ENCODE data around the gene TEPSIN. TPM values are rescaled to one million over a fixed set of nuclear protein-coding genes. Genes with fewer than 3 reads are reported as not detected.

The TEPSIN gene
- polyA plus RNA-seq, 1 donor from 2014 or later = 50.0 TPM

GRCh38 chr17:81246679-81247338, 8.0 kb upstream of the TEPSIN start:
- Histone ChIP-seq H2AFZ (ENCODE audit: low read depth, low read length) (no peak overlapping the region), H3K36me3 (ENCODE audit: insufficient read depth, low read length) (no peaks in the 10 kb centered on the region), H3K79me2 (replicated peaks; ENCODE audit: insufficient read depth, low read length) (no peaks in the 10 kb centered on the region), H3K27ac (ENCODE audit: low read length) (no peak overlapping the region), H3F3A (ENCODE audit: insufficient read depth, low read length, poor library complexity, severe bottlenecking) (no peaks in the 10 kb centered on the region), H3K9me3 (ENCODE audit: low read length) (no peaks in the 10 kb centered on the region), H3K4me3 (ENCODE audit: low read length) (no peak overlapping the region), H3K9me2 (ENCODE audit: insufficient read depth, low read length) (no peaks in the 10 kb centered on the region), H3K27me3 (ENCODE audit: insufficient read depth, low read depth, low read length) (no peaks in the 10 kb centered on the region), H3K4me2 (ENCODE audit: low read length) (no peak overlapping the region), H4K20me1 (ENCODE audit: insufficient read depth) (no peaks in the 10 kb centered on the region), H3K9ac (ENCODE audit: low read length) (no peak overlapping the region)
- no peak for TF ChIP-seq RAD21 (conservative IDR thresholded peaks at IDR 0.05)
- no peak for TF ChIP-seq REST (IDR thresholded peaks at IDR 0.05; ENCODE audit: borderline replicate concordance)
- no peak for TF ChIP-seq POLR2AphosphoS5 (IDR thresholded peaks at IDR 0.05)
- no peak for TF ChIP-seq EZH2 (IDR thresholded peaks at IDR 0.05; ENCODE audit: borderline replicate concordance, insufficient read depth, low read length, poor library complexity, severe bottlenecking)
- TF ChIP-seq EP300 (conservative IDR thresholded peaks at IDR 0.05; ENCODE audit: poor library complexity, severe bottlenecking) = no peak
- no peak for TF ChIP-seq CTCF (IDR thresholded peaks at IDR 0.05; ENCODE audit: poor library complexity, severe bottlenecking)
- TF ChIP-seq MXI1 (conservative IDR thresholded peaks at IDR 0.05; ENCODE audit: poor library complexity, severe bottlenecking) = no peak
- TF ChIP-seq TAF1 (IDR thresholded peaks at IDR 0.05; ENCODE audit: low read depth) = no peak
- TF ChIP-seq SMC3 (conservative IDR thresholded peaks at IDR 0.05; ENCODE audit: poor library complexity) = no peak

GRCh38 chr17:81246343-81246670, 7.5 kb upstream of the TEPSIN start:
- H3K79me2 ChIP-seq (replicated peaks; ENCODE audit: insufficient read depth, low read length) = no peaks in the 10 kb centered on the region
- no peak overlapping the region for H3K27ac ChIP-seq (ENCODE audit: low read length)
- H2AFZ ChIP-seq (ENCODE audit: low read depth, low read length) = no peak overlapping the region
- no peaks in the 10 kb centered on the region for H3K27me3 ChIP-seq (ENCODE audit: insufficient read depth, low read depth, low read length)
- H3K9ac ChIP-seq (ENCODE audit: low read length) = no peak overlapping the region
- TF ChIP-seq CTCF (IDR thresholded peaks at IDR 0.05; ENCODE audit: poor library complexity, severe bottlenecking) (no peak), SMC3 (conservative IDR thresholded peaks at IDR 0.05; ENCODE audit: poor library complexity) (no peak), TAF1 (IDR thresholded peaks at IDR 0.05; ENCODE audit: low read depth) (no peak), EZH2 (IDR thresholded peaks at IDR 0.05; ENCODE audit: borderline replicate concordance, insufficient read depth, low read length, poor library complexity, severe bottlenecking) (no peak), MXI1 (conservative IDR thresholded peaks at IDR 0.05; ENCODE audit: poor library complexity, severe bottlenecking) (no peak)
- no peaks in the 10 kb centered on the region for H3K36me3 ChIP-seq (ENCODE audit: insufficient read depth, low read length)
- no peaks in the 10 kb centered on the region for H4K20me1 ChIP-seq (ENCODE audit: insufficient read depth)
- no peaks in the 10 kb centered on the region for H3F3A ChIP-seq (ENCODE audit: insufficient read depth, low read length, poor library complexity, severe bottlenecking)
- H3K4me3 ChIP-seq (ENCODE audit: low read length) = no peak overlapping the region
- H3K9me3 ChIP-seq (ENCODE audit: low read length) = no peaks in the 10 kb centered on the region
- no peaks in the 10 kb centered on the region for H3K9me2 ChIP-seq (ENCODE audit: insufficient read depth, low read length)
- H3K4me2 ChIP-seq (ENCODE audit: low read length) = no peak overlapping the region
